Kidney tubule cell (primary cell): ENCODE data around the gene LDLRAD4.
A peak's percentile ranks its signal among the peaks of the same experiment; 100 is the strongest.

Experiments
- DNase-seq: peaks from one replicate; pipeline ENCODE4 v3.0.0-alpha.2; 2018; ENCODE audit warnings: low spot score

The LDLRAD4 gene

DNA sequence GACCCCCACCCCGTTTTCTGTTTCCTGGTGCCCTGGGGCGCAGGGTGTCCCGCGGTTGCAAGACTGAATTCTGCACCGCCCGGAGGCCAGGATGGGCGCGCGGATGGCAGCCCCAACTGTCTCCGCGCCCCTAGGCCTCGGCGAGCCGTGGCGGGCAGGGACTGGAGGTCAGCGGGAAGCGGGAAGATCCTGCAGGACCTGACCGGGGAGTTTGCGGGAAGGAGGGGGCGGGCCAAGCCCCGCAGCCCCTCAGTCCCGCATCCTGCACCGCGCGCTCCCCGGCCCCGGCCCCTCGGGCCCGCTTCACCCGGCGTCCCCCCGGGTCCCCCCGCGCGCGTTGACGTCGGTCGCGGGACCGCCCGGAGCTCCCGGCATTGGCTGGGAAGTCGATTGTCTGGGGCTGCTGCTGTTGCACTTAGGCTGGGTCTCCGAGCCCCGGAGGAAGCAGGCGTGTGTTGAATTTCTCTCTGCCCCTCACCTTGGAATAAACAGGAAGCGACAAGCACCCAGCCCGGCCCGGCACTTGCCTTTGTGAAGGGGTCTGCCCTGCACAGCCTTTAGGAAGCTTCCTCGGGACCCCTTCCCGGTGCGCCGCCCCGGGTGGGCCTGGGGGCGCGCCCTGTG is at the start of gene LDLRAD4:
LDLRAD4 (plus strand) TSS at position 393 of the 624 bp plus-strand sequence.
- DNase-seq: no peak

GRCh38 chr18:13173578-13174145 is 44.9 kb upstream of the LDLRAD4 start:
- DNase-seq: no peak

GRCh38 chr18:13175266-13175665 is 43.3 kb upstream of the LDLRAD4 start:
- DNase-seq: no peak

DNA sequence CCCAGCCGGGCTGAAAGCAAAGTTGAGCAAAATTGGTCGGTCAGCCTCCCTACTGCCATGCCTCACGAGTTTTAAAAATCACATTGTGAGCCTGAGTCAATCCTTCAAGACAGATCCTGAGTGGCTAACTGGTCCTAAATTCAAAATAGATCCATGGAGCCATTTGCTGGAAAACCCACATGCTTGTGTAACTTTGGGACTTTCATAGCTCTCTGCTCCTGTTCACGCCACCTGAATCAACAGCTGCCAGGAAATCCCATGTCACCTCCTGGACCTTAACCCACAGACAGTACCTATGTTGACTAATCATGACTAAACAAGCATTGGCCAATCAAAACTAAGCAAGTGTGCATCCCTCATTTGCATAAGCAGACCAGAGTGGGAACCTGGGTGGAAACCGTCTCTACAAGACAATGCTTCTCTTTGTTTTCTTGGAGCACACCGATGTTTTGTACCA is 42.8 kb upstream of the LDLRAD4 start:
- peak; percentile 62 for DNase-seq

GRCh38 chr18:13176847-13177246 is 41.7 kb upstream of the LDLRAD4 start:
- no peak for DNase-seq

DNA sequence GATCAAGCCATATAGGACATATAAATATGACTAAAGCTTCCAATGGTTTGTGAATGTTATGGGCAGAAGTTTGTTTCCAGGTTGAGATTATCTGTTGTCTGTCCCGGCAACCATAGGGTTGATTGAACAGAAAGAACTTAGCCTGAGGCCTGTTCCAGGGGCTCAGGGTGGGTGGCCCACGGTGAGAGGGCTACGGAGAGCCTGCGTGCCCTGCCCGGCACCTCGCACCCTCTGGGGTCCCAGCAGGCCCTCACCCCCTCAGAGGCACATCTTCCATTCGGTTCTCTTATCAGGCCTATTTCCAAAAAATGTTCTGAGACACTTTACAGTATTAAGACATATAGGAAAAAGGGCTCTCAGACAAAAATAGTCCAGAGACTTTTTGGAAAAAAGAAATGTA is 40.4 kb upstream of the LDLRAD4 start:
- DNase-seq: no peak

GRCh38 chr18:13178976-13179375 is 39.6 kb upstream of the LDLRAD4 start:
- DNase-seq: no peak

GRCh38 chr18:13179566-13180113 is 38.9 kb upstream of the LDLRAD4 start:
- DNase-seq: no peak

GRCh38 chr18:13180614-13181375 is 37.8 kb upstream of the LDLRAD4 start:
- DNase-seq: no peak

DNA sequence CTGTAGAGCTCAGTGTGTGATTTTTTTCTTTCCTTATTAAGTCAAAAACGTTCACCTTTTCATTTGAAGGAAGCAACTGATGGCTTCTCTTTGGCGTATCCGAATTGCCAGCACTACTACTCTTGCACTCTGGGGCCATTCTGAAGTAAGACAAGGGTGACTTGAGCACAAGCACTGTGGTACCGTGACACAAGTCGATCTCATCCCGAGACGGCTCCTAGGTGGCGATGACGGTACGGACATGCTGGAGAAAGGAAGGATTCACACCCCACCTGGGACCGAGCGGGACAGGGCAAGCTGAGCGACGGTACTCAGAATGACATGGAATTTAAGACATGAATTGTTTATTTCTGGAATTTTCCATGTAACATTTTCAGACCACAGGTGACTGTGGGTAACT is 36.8 kb upstream of the LDLRAD4 start:
- DNase-seq: no peak

GRCh38 chr18:13183359-13183758 is 35.2 kb upstream of the LDLRAD4 start:
- DNase-seq: no peak

DNA sequence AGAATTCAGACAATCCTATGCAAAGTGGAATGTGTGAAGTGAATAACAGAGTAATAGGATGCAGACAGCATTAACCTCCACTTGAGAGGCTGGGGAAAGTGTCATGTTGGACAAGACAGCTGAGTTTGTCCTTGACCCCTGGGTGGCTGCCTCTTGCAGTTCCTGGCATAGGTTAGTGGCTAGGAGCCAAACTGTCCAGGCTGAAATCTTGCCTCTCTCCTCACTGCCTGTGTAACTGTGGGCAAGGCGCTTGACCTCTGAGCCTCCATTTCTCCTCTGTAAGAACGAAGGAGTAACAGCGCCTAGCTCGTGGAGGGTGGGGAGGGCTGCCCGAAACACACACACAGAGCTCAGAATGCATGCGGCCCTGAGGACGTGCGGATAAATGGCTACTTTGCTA is 34.8 kb upstream of the LDLRAD4 start:
- no peak for DNase-seq

GRCh38 chr18:13184396-13184795 is 34.2 kb upstream of the LDLRAD4 start:
- no peak for DNase-seq

DNA sequence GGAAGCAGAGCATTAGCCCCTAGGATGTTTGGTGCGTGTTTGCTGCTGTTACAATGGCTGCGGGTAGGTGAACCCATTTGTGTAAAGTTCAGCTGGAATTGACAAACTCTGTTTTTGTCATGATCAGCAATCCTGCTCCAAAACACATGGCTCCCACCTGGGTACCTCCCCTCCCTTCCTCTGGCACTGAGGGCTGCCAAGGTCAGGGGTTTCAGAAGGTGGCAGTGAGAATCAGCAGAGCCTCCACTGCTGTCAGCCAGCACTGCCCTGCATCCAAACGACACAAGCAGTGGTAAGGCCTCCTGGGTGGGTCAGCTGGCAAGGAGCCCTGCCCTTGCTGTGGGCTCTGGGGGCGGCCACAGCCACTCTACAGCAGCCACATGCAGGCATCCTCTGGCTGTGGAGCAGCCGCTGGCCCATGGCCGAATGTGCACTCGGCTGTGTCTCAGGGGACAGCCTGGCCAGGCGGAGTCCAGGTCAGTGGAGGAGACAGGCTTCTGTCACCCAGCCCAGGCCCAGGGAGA is 32.8 kb upstream of the LDLRAD4 start:
- no peak for DNase-seq

GRCh38 chr18:13186687-13187086 is 31.9 kb upstream of the LDLRAD4 start:
- no peak for DNase-seq

GRCh38 chr18:13187498-13187897 is 31.1 kb upstream of the LDLRAD4 start:
- no peak for DNase-seq

- DNase-seq: no peak
These were observed 27.5 kb upstream of the LDLRAD4 start for GRCh38 chr18:13191031-13191430.

DNA sequence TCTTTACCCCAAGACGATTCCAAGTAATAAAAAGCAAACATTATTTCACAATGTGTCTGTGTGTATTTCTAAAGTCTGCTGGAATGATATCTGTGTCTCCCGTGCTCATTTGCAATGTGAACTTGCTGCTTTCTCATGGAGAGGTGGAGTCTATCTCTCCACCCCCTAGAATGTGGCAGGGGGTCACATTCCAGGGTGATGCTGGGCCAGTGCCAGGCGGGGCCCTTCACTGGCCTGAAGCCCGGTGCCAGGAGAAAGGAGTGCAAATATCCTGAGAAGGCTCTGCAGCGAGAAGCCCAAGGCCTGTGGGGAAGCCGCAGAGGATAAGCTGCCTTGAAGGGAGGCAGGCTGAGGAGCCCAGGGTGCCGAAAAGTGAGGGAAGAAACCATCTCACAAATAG is 26.8 kb upstream of the LDLRAD4 start:
- peak; percentile 32 for DNase-seq

DNA sequence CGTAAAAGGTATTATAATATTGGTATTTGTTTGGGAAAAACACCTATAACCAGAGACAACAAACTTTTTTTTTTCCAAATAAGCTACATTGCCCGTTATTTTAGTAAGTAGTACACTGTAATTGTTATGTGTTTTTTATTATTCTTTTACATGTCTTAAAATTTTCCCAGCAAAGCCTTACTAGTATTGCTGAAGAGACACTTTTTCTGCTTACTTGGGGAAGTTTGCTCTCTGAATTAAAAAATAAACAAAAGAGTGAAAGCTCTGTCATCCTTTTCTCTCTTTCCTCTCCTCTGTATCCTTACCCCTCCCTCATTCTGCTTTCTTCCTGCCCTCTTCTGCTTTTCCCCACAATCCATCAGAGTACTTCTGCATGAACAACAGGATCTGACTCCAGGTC is 25.6 kb upstream of the LDLRAD4 start:
- DNase-seq: no peak

DNA sequence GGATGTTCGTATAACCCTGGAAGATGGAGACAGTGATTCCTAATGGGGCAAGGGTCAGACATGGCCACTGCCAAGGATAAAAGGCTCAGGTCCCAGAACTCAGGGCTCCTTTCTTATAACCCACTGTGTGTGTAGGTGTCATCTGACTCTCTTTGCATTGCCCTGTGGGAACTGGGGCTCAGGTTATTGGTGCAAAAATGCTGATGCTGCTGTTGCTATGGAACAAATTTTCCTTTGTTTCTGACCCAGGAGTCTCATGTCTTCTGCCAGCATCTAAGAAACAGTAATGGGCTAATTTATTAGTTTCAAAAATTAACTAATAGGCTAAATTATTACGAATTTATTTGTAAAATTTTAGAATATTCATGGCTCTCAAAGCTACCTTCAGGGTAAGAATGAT is 24.3 kb upstream of the LDLRAD4 start:
- no peak for DNase-seq

DNA sequence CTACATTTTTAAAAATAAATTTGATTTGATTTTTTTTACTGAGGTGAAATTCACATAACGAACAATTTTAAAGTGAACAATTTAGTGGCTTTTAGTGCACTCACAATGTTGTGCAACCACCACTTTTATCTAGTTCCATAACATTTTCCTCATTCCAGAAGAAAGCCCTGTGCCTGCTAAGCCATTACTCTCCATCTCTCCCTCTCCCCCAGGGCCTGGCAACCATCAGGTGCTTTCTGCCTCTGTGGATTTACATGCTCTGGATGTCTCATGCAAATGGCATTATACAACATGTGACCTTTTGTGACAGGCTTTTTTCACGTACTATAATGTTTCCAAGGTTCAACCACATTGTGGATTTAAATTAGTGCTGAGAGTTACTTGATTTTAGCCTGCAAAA is 19.9 kb upstream of the LDLRAD4 start:
- DNase-seq: no peak

DNA sequence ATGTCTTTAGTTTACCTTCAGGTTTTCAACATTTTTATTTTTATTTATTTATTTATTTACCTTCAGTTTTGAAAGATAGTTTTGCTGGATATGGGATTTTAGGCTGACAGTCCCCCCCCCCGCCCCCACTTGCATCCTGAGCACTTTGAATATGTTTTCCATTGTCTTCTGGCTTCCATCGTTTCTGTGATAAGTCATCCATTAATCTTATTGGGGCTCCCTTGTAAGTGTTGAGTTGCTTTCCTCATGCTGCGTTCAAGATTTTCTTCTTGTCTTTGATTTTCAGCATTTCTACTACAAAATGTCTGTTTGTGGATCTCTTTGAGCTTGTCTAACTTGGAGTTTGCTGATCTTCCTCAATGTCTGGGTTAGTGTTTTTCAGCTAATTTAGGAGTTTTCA is 19.4 kb upstream of the LDLRAD4 start:
- DNase-seq: no peak

DNA sequence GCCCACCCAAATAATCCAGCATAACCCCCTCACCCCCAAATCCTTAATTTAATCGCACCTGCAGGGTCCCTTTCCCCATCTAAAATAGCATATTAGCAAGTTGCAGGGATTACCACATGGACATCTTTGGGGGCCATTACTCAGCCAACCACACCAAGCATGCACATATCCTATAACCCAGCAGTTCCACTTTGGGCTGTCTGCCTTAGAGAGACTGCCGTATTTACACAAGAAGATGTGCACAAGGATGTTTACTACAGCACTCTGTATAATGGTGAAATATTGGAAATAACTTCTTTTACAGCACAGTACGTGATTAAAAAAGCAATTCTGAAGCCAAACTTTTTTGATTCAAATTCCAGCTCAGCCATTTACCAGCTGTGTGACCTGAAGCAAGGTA is 17.3 kb upstream of the LDLRAD4 start:
- DNase-seq: no peak
